A673 (cell line): ENCODE data around the gene GLI2. TPM values are rescaled to one million over a fixed set of nuclear protein-coding genes. Genes with fewer than 3 reads are reported as not detected.

Experiments
- BruUV-seq: library from RNA; stranded (reverse); fragments of 400-500 nt; replicated peaks from 2 replicates; lab custom pipeline; 2021; lab: Mats Ljungman, UMichigan
- CTCF ChIA-PET: fragments of 300-600 bp; sonication (Branson Sonifier 250); formaldehyde crosslinking; loops from one replicate; lab custom pipeline; 2022; ENCODE audit warnings: antibody characterized with exemption; lab: Charles Lee
- POLR2A ChIA-PET: fragments of 300-600 bp; sonication (Branson Sonifier 250); formaldehyde crosslinking; loops from one replicate; lab custom pipeline; 2022; ENCODE audit warnings: antibody characterized with exemption; ENCODE audit not compliant: low non-redundant PET; lab: Charles Lee
- DNase-seq: peaks from one replicate; pipeline ENCODE4 v3.0.0-alpha.2; 2015; ENCODE audit warnings: low spot score
- H3K27ac ChIP-seq: fragments of 200-600 bp; sonication (generic); 2 replicates; pipeline ENCODE4 v1.5.1; 2016; ENCODE audit warnings: mixed run types, low read depth, mild to moderate bottlenecking, mixed read lengths, antibody characterized with exemption, low read length; ENCODE audit not compliant: poor library complexity, severe bottlenecking
- H3K27me3 ChIP-seq: fragments of 200-600 bp; sonication (generic); replicated peaks from 2 replicates; pipeline ENCODE4 v1.6.1; 2017; ENCODE audit warnings: mixed run types, low read depth, mild to moderate bottlenecking, mixed read lengths, antibody characterized with exemption, low read length; ENCODE audit not compliant: insufficient read depth, poor library complexity
- H3K36me3 ChIP-seq: fragments of 200-600 bp; sonication (generic); 2 replicates; pipeline ENCODE4 v1.6.1; 2016; ENCODE audit warnings: mixed run types, mild to moderate bottlenecking, mixed read lengths, antibody characterized with exemption, low read length; ENCODE audit not compliant: insufficient read depth, poor library complexity, severe bottlenecking
- H3K4me1 ChIP-seq: fragments of 200-600 bp; sonication (generic); 2 replicates; pipeline ENCODE4 v1.6.1; 2017; ENCODE audit warnings: mixed run types, mild to moderate bottlenecking, mixed read lengths, antibody characterized with exemption, low read length; ENCODE audit not compliant: insufficient read depth, poor library complexity, severe bottlenecking
- H3K4me3 ChIP-seq: fragments of 200-600 bp; sonication (generic); 2 replicates; pipeline ENCODE4 v1.5.1; 2016; ENCODE audit warnings: low read depth, mixed run types, mild to moderate bottlenecking, mixed read lengths, low read length; ENCODE audit not compliant: poor library complexity, severe bottlenecking
- H3K9me3 ChIP-seq: fragments of 200-600 bp; sonication (generic); 2 replicates; pipeline ENCODE4 v1.6.1; 2016; ENCODE audit warnings: mixed run types, low read depth, mild to moderate bottlenecking, mixed read lengths, antibody characterized with exemption, low read length; ENCODE audit not compliant: poor library complexity, severe bottlenecking
- EZH2 ChIP-seq: fragments of 200-600 bp; sonication (generic); IDR thresholded peaks from 2 replicates; pipeline ENCODE4 v1.6.1; 2017; ENCODE audit warnings: borderline replicate concordance, low read depth, mild to moderate bottlenecking, mixed read lengths, antibody characterized with exemption, low read length; ENCODE audit not compliant: poor library complexity, severe bottlenecking
- intact Hi-C: fragments of 100-400 bp; cut with micrococcal nuclease; formaldehyde crosslinking; loops from one replicate; pipeline ENCODE4 v1.10.0; 2022; ENCODE audit not compliant: unreplicated experiment
- total RNA-seq: library from RNA; stranded (reverse); gene quantifications from 2 replicates; pipeline ENCODE4 v1.2.3, GENCODE V29; 2021
- TF ChIP-seq, protein P1 (sequence below): fragments of 300-800, 200-600 bp; sonication (generic); conservative IDR thresholded peaks from 2 replicates; pipeline ENCODE4 v1.5.1; 2017; ENCODE audit warnings: low read depth, mild to moderate bottlenecking, antibody characterized with exemption, low read length, moderate library complexity, mixed read lengths

The GLI2 gene
- total RNA-seq, 1 experiment from 2014 or later: 8.1 TPM

GRCh38 chr2:120711694-120712093, 24.0 kb upstream of the GLI2 start:
- intact Hi-C loops: no loop called here
- Histone ChIP-seq H3K36me3 (no peaks in the 10 kb centered on the region), H3K27ac (no peak overlapping the region), H3K9me3 (no peaks in the 10 kb centered on the region), H3K4me3 (no peak overlapping the region), H3K4me1 (peaks cover 13% of the 10 kb centered on the region), H3K27me3 (no peaks in the 10 kb centered on the region)
- CTCF ChIA-PET: no interaction called here
- TF ChIP-seq, protein P1, sequence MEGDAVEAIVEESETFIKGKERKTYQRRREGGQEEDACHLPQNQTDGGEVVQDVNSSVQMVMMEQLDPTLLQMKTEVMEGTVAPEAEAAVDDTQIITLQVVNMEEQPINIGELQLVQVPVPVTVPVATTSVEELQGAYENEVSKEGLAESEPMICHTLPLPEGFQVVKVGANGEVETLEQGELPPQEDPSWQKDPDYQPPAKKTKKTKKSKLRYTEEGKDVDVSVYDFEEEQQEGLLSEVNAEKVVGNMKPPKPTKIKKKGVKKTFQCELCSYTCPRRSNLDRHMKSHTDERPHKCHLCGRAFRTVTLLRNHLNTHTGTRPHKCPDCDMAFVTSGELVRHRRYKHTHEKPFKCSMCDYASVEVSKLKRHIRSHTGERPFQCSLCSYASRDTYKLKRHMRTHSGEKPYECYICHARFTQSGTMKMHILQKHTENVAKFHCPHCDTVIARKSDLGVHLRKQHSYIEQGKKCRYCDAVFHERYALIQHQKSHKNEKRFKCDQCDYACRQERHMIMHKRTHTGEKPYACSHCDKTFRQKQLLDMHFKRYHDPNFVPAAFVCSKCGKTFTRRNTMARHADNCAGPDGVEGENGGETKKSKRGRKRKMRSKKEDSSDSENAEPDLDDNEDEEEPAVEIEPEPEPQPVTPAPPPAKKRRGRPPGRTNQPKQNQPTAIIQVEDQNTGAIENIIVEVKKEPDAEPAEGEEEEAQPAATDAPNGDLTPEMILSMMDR: no peak
- no peak for TF ChIP-seq EZH2
- no peak for DNase-seq
- no TSS peak for BruUV-seq
- POLR2A ChIA-PET: no interaction called here

GRCh38 chr2:120712180-120712681, 23.4 kb upstream of the GLI2 start:
- Histone ChIP-seq H3K9me3 (no peaks in the 10 kb centered on the region), H3K27me3 (no peaks in the 10 kb centered on the region), H3K4me1 (peaks cover 13% of the 10 kb centered on the region), H3K27ac (no peak overlapping the region), H3K36me3 (no peaks in the 10 kb centered on the region), H3K4me3 (no peak overlapping the region)
- no peak for TF ChIP-seq EZH2
- TF ChIP-seq, protein P1: no peak
- peak; percentile 17 for DNase-seq
- ChIA-PET CTCF (no interaction called here), POLR2A (no interaction called here)
- BruUV-seq: no TSS peak
- intact Hi-C loops: no loop called here

- H3K4me3 ChIP-seq: no peak overlapping the region
- no peak for TF ChIP-seq EZH2
- TF ChIP-seq, protein P1: no peak
- ChIA-PET CTCF (no interaction called here), POLR2A (no interaction called here)
- H3K36me3 ChIP-seq: no peaks in the 10 kb centered on the region
- intact Hi-C loops: no loop called here
- H3K27me3 ChIP-seq: no peaks in the 10 kb centered on the region
- no peaks in the 10 kb centered on the region for H3K9me3 ChIP-seq
- H3K27ac ChIP-seq: no peak overlapping the region
- BruUV-seq: no TSS peak
- no peak for DNase-seq
- peaks cover 13% of the 10 kb centered on the region for H3K4me1 ChIP-seq
Measured at GRCh38 chr2:120715353-120715752, 20.3 kb upstream of the GLI2 start.
